ENCODE results near the gene WDR45B. TPM values are rescaled to one million over a fixed set of nuclear protein-coding genes. Genes with fewer than 3 reads are reported as not detected.

The WDR45B gene
- total RNA-seq, 2 donors from 2014 or later = 45.5 to 49.3 TPM

DNA sequence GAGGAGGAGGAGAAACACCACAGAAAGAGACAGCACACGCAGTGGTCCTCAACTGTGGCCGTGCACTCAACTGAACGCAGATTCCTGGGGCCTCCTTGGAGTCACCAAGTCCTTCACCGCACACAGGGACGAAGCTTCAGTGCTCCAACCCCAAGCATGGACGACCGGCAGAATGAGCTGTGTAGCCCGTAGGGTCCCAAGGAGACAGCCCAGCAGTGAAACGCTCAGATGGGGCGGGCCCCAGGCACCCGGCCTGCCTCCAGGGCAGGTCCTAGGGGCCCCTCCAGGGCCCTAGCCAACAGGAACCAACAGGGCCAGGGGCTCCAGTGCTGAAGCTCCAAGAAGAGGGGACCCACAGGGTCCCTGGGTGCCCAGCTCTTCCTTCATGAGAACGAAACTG lies 37.0 kb upstream of the WDR45B start:
- Histone ChIP-seq H3K4me1 (peaks cover 31% of the 10 kb centered on the region), H3K27me3 (no peaks in the 10 kb centered on the region), H3K4me3 (no peak overlapping the region), H3K9me3 (no peaks in the 10 kb centered on the region), H3K27ac (no peak overlapping the region), H3K36me3 (replicated peaks in 1 of 2; ENCODE audit: insufficient read depth in 1 of 2, low read depth in 2 of 2) (no peaks in the 10 kb centered on the region)
- WGBS, 2 donors = 88 to 95% methylated on average over 8 to 12 of the region's 12 CpGs
- DNase-seq (no peak), ATAC-seq (no peak)
- intact Hi-C loops (cut with DNase I) = no loop called here
- TF ChIP-seq, protein P1, sequence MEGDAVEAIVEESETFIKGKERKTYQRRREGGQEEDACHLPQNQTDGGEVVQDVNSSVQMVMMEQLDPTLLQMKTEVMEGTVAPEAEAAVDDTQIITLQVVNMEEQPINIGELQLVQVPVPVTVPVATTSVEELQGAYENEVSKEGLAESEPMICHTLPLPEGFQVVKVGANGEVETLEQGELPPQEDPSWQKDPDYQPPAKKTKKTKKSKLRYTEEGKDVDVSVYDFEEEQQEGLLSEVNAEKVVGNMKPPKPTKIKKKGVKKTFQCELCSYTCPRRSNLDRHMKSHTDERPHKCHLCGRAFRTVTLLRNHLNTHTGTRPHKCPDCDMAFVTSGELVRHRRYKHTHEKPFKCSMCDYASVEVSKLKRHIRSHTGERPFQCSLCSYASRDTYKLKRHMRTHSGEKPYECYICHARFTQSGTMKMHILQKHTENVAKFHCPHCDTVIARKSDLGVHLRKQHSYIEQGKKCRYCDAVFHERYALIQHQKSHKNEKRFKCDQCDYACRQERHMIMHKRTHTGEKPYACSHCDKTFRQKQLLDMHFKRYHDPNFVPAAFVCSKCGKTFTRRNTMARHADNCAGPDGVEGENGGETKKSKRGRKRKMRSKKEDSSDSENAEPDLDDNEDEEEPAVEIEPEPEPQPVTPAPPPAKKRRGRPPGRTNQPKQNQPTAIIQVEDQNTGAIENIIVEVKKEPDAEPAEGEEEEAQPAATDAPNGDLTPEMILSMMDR (IDR thresholded peaks at IDR 0.05) = no peak
- no peak for TF ChIP-seq POLR2A (IDR thresholded peaks at IDR 0.05)

DNA sequence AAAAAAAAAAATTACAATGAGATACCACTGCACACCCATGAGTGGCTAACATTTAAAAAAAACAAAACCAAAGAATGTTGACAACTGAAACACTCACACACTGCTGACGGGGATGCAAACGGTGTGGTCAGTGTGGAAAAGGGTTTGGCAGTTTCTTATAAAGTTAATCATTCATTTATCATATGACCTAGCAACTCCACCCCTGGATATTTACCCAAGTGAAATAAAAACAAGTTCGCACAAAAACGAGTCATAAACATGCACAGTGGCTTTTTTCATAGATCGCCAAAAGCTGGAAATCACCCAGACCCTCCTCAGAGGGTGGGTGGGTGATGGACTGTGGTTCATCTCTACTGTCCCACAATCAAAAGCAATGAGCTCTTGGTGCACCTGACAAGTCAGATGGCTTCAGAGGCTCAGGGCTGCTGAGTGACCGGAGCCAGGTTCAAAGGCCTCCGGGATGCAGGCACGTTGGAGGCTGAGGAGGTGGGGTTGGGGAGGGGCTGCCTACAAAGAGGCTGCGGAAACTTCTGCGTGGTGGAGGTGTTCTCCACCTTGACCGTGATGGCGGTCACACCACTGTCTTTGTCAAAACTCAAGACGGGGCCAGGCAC lies 36.1 kb upstream of the WDR45B start:
- DNase-seq = peak; percentile 35 to 59 (median 49)

DNA sequence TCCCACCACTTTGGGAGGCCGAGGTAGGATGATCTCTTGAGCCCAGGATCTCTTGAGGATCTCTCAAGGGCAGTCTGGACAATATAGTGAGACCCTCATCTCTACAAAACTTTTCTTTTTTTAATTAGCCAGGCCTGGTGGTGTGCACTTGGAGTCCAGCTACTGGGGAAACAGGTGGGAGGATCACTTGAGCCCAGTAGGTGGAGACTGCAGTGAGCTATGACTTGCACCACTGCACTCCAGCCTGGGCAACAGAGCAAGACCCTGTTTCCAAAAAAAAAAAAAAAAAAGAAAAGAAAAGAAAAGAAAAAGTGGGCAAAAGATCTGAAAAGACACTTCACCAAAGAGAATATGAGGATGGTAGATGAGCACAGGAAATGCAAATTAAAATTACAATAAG lies 35.3 kb upstream of the WDR45B start:
- ATAC-seq (no peak), DNase-seq (no peak)
- Histone ChIP-seq H3K27ac (peak overlapping the region in 3 of 4 donors; percentile 12 to 75 (median 64)), H3K36me3 (replicated peaks in 1 of 2; ENCODE audit: insufficient read depth in 1 of 2, low read depth in 2 of 2) (no peaks in the 10 kb centered on the region), H3K4me1 (peaks cover 31% of the 10 kb centered on the region), H3K27me3 (no peaks in the 10 kb centered on the region), H3K9me3 (no peaks in the 10 kb centered on the region), H3K4me3 (no peak overlapping the region)
- TF ChIP-seq, protein P1 (IDR thresholded peaks at IDR 0.05) = no peak
- no peak for TF ChIP-seq POLR2A (IDR thresholded peaks at IDR 0.05)
- intact Hi-C loops (cut with DNase I) = no loop called here
- 95 to 100% methylated on average over 1 of the region's 1 CpG for WGBS, 2 donors

More for the DNA sequence above, 36.1 kb upstream of the WDR45B start:
- H3K4me1 ChIP-seq = peaks cover 31% of the 10 kb centered on the region
- H3K4me3 ChIP-seq = no peak overlapping the region
- no peaks in the 10 kb centered on the region for H3K36me3 ChIP-seq (replicated peaks in 1 of 2; ENCODE audit: insufficient read depth in 1 of 2, low read depth in 2 of 2)
- H3K9me3 ChIP-seq = no peaks in the 10 kb centered on the region
- H3K27me3 ChIP-seq = no peaks in the 10 kb centered on the region
- peak; percentile 80 for ATAC-seq
- TF ChIP-seq POLR2A (IDR thresholded peaks at IDR 0.05) = no peak
- TF ChIP-seq, protein P1 (IDR thresholded peaks at IDR 0.05) = no peak
- intact Hi-C loops (cut with DNase I) = no loop called here
- peak overlapping the region; percentile 44 to 75 (median 62) for H3K27ac ChIP-seq
- 53 to 54% methylated on average over 13 of the region's 13 CpGs for WGBS, 2 donors

DNA sequence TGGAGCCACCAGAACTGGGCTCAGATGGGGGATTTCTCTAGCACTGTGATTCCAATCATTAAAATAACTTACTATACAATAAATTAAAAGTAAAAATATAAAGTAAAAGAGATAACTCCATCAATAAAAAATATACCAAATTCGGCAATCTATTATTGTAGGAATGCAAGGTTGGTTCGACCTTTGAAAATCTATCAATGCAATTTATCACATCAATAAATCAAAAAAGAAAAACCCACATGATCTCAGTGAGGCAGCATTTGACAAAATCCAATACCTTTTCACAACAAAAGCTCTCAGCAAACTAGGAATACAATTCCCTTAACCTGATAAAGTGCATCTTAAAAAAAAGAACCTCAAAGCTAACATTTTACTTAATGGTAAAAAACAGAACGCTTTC lies 33.3 kb upstream of the WDR45B start:
- 98% methylated on average over 3 of the region's 3 CpGs for WGBS, 2 donors
- no peak for TF ChIP-seq POLR2A (IDR thresholded peaks at IDR 0.05)
- TF ChIP-seq, protein P1 (IDR thresholded peaks at IDR 0.05) = no peak
- Histone ChIP-seq H3K27me3 (no peaks in the 10 kb centered on the region), H3K9me3 (no peaks in the 10 kb centered on the region), H3K36me3 (replicated peaks in 1 of 2; ENCODE audit: insufficient read depth in 1 of 2, low read depth in 2 of 2) (no peaks in the 10 kb centered on the region), H3K4me1 (peaks cover 19% of the 10 kb centered on the region), H3K4me3 (no peak overlapping the region), H3K27ac (no peak overlapping the region)
- intact Hi-C loops (cut with DNase I) = no loop called here
- ATAC-seq (no peak), DNase-seq (no peak)

All from body of pancreas (tissue), 4 donors.